Peyer's patch (tissue), 4 donors: ENCODE measurements around the gene KMT5B. TPM values are rescaled to one million over a fixed set of nuclear protein-coding genes. Genes with fewer than 3 reads are reported as not detected.

Experiments
- DNase-seq, 3 donors: peaks; one replicate each; pipeline ENCODE4 v3.0.0-alpha.2; 2017 to 2019
- H3K27ac ChIP-seq, 4 donors: fragments of 200-600 bp; sonication (generic); one replicate each; pipeline ENCODE4 v1.5.1; 2016 to 2019
- H3K27me3 ChIP-seq, 2 donors: fragments of 200-600 bp; sonication (generic); one replicate each; pipeline ENCODE4 v1.5.1; 2019
- H3K36me3 ChIP-seq, 3 donors: fragments of 200-600 bp; sonication (generic); one replicate each; pipeline ENCODE4 v1.5.1; 2016 to 2019
- H3K4me1 ChIP-seq, 4 donors: fragments of 200-600 bp; sonication (generic); one replicate each; pipeline ENCODE4 v1.5.1; 2016 to 2019
- H3K4me3 ChIP-seq, 4 donors: fragments of 200-600 bp; sonication (generic); 1 replicate in 3 of 4; 2 replicates in 1 of 4; pipeline ENCODE4 v1.5.1; 2016 to 2019; ENCODE audit warnings: mild to moderate bottlenecking in 1 of 4
- H3K9me3 ChIP-seq, 4 donors: fragments of 200-600 bp; sonication (generic); one replicate each; pipeline ENCODE4 v1.5.1; 2016 to 2019; ENCODE audit warnings: mild to moderate bottlenecking in 1 of 4
- POLR2A ChIP-seq, 2 donors: fragments of 450-650 bp; IDR thresholded peaks; one replicate each; pipeline ENCODE4 v1.5.1; 2017; ENCODE audit warnings: antibody characterized with exemption in 2 of 2, mild to moderate bottlenecking in 2 of 2, moderate library complexity in 2 of 2
- total RNA-seq, 4 donors: library from RNA; depleted of rRNA; stranded (reverse); fragments of >200 nt; gene quantifications; one replicate each; pipeline ENCODE4 v1.1.0, GENCODE V29; 2016
- TF ChIP-seq, protein P1 (sequence below), 6 experiments: fragments of 450-650 bp in 4 of 6; fragments of 200-600 bp in 2 of 6; sonication (generic) in 1 of 6; IDR thresholded peaks; one replicate each; pipeline ENCODE4 v1.5.1; 2017 to 2019; ENCODE audit warnings: antibody characterized with exemption in 6 of 6, mild to moderate bottlenecking in 3 of 6, moderate library complexity in 1 of 6

Gene KMT5B
- total RNA-seq, 4 donors from 2014 or later = 55.3 to 74.8 (median 60.3) TPM

DNA sequence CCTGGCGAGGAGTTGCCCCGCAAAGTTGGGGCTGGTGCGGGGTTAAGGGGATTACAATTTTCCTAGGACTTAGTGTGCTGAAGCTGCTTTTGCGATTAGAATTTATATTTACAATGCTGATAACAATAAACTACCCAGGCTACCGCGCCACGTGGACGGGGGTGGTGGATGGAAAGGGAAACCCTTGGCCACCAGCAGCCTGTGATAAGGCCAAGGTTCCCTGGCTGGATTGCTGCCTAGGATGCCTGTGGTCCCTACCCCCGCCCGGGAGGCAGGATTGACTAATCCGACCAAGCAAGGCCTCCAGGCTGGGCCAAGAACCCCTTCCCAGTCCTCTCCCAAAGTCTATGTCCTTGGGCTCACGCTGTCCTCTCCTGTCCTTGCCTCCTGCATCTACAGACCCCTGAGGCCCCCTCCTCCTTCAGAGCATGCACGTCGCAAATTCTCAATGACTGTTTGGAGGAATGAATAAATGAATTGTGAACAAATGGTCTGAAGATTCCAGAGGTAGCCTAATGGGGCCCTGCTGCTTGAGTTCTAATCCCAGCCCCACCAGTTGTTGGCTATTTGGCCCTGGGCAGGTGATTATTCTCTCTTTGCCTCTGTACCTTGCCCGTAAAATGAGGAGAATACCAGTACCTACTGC lies 84.3 kb downstream of the KMT5B start:
- Histone ChIP-seq H3K36me3 (no peaks in the 10 kb centered on the region), H3K27ac (peak overlapping the region; percentile 25 to 86 (median 65)), H3K27me3 (no peaks in the 10 kb centered on the region), H3K4me1 (peaks cover 0 to 24% (median 0%) of the 10 kb centered on the region in 4 donors), H3K9me3 (no peaks in the 10 kb centered on the region), H3K4me3 (peak overlapping the region; percentile 9 to 61 (median 43))
- peak in 2 of 3 donors; percentile 86 for DNase-seq
- TF ChIP-seq, protein P1, sequence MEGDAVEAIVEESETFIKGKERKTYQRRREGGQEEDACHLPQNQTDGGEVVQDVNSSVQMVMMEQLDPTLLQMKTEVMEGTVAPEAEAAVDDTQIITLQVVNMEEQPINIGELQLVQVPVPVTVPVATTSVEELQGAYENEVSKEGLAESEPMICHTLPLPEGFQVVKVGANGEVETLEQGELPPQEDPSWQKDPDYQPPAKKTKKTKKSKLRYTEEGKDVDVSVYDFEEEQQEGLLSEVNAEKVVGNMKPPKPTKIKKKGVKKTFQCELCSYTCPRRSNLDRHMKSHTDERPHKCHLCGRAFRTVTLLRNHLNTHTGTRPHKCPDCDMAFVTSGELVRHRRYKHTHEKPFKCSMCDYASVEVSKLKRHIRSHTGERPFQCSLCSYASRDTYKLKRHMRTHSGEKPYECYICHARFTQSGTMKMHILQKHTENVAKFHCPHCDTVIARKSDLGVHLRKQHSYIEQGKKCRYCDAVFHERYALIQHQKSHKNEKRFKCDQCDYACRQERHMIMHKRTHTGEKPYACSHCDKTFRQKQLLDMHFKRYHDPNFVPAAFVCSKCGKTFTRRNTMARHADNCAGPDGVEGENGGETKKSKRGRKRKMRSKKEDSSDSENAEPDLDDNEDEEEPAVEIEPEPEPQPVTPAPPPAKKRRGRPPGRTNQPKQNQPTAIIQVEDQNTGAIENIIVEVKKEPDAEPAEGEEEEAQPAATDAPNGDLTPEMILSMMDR (IDR thresholded peaks at IDR 0.05) = no peak
- TF ChIP-seq POLR2A (IDR thresholded peaks at IDR 0.05) = no peak

DNA sequence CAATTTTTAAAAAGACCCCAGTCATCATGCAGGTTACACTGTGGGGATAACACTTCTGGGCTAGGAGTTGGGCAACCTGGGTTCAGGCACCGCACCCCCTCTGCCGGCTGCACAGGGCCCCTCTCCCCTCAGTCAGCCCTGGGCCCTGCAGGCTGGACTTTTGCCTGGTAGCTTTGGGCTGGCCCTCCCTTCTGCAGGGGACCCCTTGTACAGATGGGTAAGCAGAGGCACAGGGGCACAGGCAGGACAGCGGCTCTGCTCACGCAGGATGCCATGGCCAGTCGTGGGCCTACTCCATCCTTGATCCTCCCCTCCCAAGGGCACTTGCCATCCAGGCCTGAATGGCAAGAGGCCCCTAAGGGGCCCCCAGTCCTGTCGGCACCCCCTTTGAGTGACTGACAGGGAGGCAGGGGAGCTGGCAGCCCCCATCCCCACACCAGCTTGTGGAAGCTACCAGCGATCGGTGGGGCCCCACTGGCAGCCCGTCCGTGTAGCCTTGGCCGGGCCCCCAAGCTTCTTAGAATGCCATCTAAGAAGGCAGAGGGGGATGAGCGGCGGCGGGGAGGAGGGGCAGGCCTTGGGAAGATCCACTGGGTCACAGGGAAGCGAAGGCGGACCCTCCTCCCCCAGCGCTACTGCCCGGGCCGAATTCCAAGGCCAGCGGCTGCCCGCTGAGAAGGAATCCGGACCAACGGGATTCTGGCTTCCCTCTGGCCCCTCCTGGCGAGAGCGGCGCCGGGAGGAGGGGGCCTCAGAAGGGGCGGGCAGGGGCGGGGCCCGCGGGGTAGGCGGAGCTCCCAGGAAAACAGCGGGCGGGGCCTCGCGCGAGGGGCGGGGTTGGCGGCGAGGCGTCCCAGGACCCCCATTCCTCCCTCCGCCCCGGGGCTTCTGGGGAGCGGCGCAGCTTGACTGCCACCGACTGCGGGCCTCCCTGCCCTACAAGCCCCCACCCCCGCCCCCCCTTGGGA lies 85.1 kb downstream of the KMT5B start:
- Histone ChIP-seq H3K36me3 (no peaks in the 10 kb centered on the region), H3K4me3 (peak overlapping the region; percentile 9 to 61 (median 43)), H3K4me1 (peaks cover 0 to 28% (median 0%) of the 10 kb centered on the region in 4 donors), H3K9me3 (no peaks in the 10 kb centered on the region), H3K27me3 (no peaks in the 10 kb centered on the region), H3K27ac (peak overlapping the region; percentile 25 to 86 (median 65))
- peak in 1 of 3 donors; percentile 72 for DNase-seq
- no peak for TF ChIP-seq POLR2A (IDR thresholded peaks at IDR 0.05)
- TF ChIP-seq, protein P1 (IDR thresholded peaks at IDR 0.05) = no peak

DNA sequence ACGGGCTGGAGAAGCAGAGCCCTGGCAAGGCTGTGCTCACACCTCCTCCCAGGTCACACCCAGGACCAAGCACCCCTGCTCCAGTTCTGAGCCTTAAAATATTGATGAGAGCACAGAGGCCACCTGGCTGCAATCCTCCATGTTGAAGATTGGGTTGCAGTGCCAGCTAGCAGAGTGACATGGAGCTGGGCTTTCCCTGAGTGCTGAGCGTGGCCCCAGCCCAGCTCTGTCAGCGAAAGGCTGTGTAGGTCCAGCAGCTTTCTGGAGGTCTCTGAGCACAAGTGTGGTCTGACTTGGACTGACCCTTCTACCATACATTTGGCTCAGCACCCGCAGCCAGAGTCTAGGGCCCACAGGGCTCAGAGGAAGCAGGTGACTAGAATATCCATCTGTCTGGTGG lies 87.9 kb downstream of the KMT5B start:
- TF ChIP-seq, protein P1 (IDR thresholded peaks at IDR 0.05) = no peak
- no peak for TF ChIP-seq POLR2A (IDR thresholded peaks at IDR 0.05)
- no peak overlapping the region for H3K27ac ChIP-seq
- no peaks in the 10 kb centered on the region for H3K27me3 ChIP-seq
- no peaks in the 10 kb centered on the region for H3K9me3 ChIP-seq
- H3K4me3 ChIP-seq = no peak overlapping the region
- H3K36me3 ChIP-seq = no peaks in the 10 kb centered on the region
- peaks cover 0 to 38% (median 8%) of the 10 kb centered on the region in 4 donors for H3K4me1 ChIP-seq
- DNase-seq = no peak

DNA sequence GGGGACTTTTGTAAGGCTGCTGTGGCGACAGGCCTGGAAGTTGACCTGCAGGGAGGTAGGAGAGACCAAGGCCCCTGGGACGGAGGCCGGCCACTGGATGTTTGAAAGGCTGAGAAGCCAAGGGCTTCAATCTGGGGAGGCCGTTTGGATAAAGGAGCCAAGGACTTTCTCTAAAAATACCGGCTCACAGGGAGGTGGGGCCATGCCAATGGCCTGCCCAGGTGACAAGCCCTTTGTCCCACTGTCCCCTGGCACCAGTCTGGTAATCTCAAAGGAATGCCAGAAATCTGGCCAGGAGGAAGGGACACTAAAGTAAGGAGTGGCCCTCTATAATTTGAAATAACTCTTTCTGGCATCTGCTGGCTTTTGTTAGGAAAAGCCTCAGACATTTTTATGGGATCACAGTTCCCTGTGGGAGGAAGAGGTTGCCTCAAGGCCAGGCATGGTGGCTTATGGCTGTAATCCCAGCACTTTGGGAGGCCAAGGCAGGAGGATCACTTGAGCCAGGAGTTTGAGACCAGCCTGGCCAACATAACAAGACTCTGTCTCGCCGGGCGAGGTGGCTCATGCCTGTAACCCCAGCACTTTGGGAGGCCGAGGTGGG lies 90.1 kb downstream of the KMT5B start:
- H3K27me3 ChIP-seq = no peaks in the 10 kb centered on the region
- DNase-seq = peak in 1 of 3 donors; percentile 46
- H3K4me1 ChIP-seq = peaks cover 0 to 38% (median 13%) of the 10 kb centered on the region in 4 donors
- H3K27ac ChIP-seq = peak overlapping the region in 3 of 4 donors; percentile 42 to 77 (median 65)
- H3K9me3 ChIP-seq = no peaks in the 10 kb centered on the region
- TF ChIP-seq, protein P1 (IDR thresholded peaks at IDR 0.05) = no peak
- TF ChIP-seq POLR2A (IDR thresholded peaks at IDR 0.05) = no peak
- no peaks in the 10 kb centered on the region for H3K36me3 ChIP-seq
- H3K4me3 ChIP-seq = no peak overlapping the region
